Mesothelial cell of epicardium (in vitro differentiated cells): ENCODE data around the gene UMPS. TPM values are rescaled to one million over a fixed set of nuclear protein-coding genes. Genes with fewer than 3 reads are reported as not detected.

Experiments
- DNase-seq, 2 experiments: peaks; one replicate each; pipeline ENCODE4 v3.0.0; 2021; ENCODE audit warnings: low spot score in 2 of 2; ENCODE audit not compliant: unreplicated experiment in 2 of 2
- H3K27ac Mint-ChIP-seq: 2 replicates; pipeline ENCODE4 v1.8.0; 2021; ENCODE audit warnings: mixed read lengths
- H3K27me3 Mint-ChIP-seq: 2 replicates; pipeline ENCODE4 v1.8.0; 2021; ENCODE audit warnings: low read depth, mixed read lengths
- H3K36me3 Mint-ChIP-seq: 2 replicates; pipeline ENCODE4 v1.8.0; 2021; ENCODE audit warnings: mixed read lengths
- H3K4me1 Mint-ChIP-seq: 2 replicates; pipeline ENCODE4 v1.8.0; 2021; ENCODE audit warnings: mixed read lengths
- H3K4me3 Mint-ChIP-seq: 2 replicates; pipeline ENCODE4 v1.8.0; 2021; ENCODE audit warnings: mild to moderate bottlenecking, moderate library complexity, mixed read lengths
- H3K9me3 Mint-ChIP-seq: 2 replicates; pipeline ENCODE4 v1.8.0; 2021; ENCODE audit warnings: mixed read lengths
- total RNA-seq: library from RNA; stranded (reverse); gene quantifications from 3 replicates; pipeline ENCODE4 v1.2.1, GENCODE V29; 2021
- TF ChIP-seq, protein P1 (sequence below): fragments of 200-600 bp; sonication (generic); IDR thresholded peaks from one replicate; pipeline ENCODE4 v1.5.0; 2021; ENCODE audit warnings: antibody characterized with exemption; ENCODE audit not compliant: unreplicated experiment

Gene UMPS
- 35.9 to 40.7 TPM (median 37.3 TPM) in 3 replicates for total RNA-seq

DNA sequence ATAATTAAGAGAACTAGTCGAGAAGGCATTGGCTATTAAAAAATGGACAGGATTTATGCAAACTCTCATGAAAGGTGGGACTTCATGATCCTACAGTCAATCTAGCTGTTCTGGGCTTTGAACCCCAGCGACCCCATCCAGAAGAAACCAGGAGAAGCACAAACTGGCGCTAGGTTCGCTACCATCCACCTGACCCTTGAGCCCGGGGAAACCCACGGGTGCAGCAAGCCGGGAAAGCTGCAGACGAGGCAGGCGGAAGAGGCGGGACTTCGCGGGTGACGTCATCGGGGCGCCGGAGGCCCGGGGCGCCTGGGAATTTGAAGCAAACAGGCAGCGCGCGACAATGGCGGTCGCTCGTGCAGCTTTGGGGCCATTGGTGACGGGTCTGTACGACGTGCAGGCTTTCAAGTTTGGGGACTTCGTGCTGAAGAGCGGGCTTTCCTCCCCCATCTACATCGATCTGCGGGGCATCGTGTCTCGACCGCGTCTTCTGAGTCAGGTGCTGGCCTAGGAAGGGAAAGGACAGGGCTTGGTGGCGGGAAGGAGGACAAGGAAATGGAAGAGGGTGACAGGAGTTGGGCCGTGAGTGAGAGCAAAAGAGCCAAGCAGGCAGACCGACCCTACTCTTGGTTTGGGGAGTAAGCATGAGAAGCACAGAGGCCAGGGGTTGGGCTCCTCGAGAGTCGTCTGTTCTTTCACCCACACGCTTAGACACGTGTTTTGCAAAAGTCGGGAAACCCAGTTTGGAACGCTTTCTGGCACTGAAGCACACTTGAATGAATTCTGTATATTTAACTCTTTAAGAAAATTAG is at the start of gene UMPS:
TSS of gene UMPS (plus strand) at position 324 of the 812 bp plus-strand sequence. CDS start at position 344, 20 bp downstream.
- Mint-ChIP-seq H3K27ac (peak within 1 kb of the TSS; percentile 98), H3K36me3 (peaks cover 2% of the 10 kb centered on the region), H3K9me3 (no peaks in the 10 kb centered on the region), H3K27me3 (peaks cover 7% of the 10 kb centered on the region), H3K4me1 (peaks cover 22% of the 10 kb centered on the region), H3K4me3 (peak within 1 kb of the TSS; percentile 99)
- TF ChIP-seq, protein P1, sequence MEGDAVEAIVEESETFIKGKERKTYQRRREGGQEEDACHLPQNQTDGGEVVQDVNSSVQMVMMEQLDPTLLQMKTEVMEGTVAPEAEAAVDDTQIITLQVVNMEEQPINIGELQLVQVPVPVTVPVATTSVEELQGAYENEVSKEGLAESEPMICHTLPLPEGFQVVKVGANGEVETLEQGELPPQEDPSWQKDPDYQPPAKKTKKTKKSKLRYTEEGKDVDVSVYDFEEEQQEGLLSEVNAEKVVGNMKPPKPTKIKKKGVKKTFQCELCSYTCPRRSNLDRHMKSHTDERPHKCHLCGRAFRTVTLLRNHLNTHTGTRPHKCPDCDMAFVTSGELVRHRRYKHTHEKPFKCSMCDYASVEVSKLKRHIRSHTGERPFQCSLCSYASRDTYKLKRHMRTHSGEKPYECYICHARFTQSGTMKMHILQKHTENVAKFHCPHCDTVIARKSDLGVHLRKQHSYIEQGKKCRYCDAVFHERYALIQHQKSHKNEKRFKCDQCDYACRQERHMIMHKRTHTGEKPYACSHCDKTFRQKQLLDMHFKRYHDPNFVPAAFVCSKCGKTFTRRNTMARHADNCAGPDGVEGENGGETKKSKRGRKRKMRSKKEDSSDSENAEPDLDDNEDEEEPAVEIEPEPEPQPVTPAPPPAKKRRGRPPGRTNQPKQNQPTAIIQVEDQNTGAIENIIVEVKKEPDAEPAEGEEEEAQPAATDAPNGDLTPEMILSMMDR, result no peak
- DNase-seq, result peak; percentile 78 to 91

DNA sequence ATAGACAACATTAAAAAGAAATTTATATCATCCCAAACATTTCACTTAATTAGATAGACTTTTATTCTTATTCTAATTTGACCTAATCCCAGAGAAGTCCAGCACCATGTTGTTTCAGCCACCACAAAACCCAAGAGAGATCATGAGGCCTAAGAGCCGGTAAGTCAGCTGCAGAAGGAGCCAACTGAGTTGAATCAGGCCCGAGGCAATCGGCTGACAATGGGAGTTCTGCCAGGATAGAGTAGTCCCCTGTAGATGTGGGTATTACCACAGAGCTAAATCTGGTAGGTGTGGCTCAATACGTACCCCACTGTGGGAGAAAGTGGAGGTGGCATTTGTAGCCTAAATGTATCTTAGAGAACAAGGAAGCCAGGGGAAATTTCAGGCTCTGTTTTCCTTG is 49.7 kb upstream of the UMPS start:
- TF ChIP-seq, protein P1, result no peak
- H3K36me3 Mint-ChIP-seq, result peaks cover 21% of the 10 kb centered on the region
- no peaks in the 10 kb centered on the region for H3K4me1 Mint-ChIP-seq
- no peaks in the 10 kb centered on the region for H3K27me3 Mint-ChIP-seq
- H3K4me3 Mint-ChIP-seq, result no peak overlapping the region
- DNase-seq, result no peak
- H3K27ac Mint-ChIP-seq, result no peak overlapping the region
- H3K9me3 Mint-ChIP-seq, result no peaks in the 10 kb centered on the region

DNA sequence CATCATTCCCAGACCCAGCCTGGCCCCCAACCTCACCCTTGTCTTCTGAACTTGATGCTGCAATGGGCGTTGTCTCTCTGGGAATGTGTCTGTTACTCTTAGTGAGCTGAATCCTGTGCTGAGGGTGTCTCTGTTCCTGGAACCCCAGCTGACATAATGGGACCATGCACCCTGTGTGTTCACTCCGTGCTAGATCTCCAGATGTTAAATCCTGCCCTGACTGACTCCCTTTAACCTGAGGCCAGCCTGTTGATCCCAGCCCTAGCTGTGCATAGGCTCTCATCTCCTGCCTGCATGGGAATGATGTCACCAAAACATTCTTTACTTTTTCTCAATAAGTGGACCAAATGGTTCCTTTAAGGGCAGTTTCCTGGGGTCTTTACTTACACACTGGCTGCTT is 48.0 kb upstream of the UMPS start:
- Mint-ChIP-seq H3K36me3 (peaks cover 12% of the 10 kb centered on the region), H3K27ac (no peak overlapping the region), H3K27me3 (no peaks in the 10 kb centered on the region)

DNA sequence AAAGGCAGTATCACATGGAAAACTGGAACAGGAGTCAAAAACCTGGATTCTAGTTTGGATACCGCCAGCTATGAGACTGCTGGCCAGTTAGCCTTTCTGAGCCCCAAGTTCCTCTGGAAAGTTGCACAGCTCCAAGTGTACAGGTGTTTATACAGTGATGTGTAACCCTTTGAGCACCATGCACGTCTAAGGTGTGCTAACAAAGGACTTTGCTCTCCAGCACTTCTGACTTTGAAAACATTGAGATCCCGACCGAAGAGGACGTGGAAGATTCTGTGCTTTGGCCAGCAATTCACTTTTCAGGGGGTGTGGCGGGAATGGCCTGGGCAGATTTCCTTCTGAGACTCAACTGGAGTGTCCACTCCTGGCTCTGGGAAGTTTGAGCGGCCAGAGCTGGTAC is 45.8 kb upstream of the UMPS start:
- no peaks in the 10 kb centered on the region for H3K27me3 Mint-ChIP-seq
- H3K4me1 Mint-ChIP-seq, result peaks cover 3% of the 10 kb centered on the region
- no peaks in the 10 kb centered on the region for H3K9me3 Mint-ChIP-seq
- TF ChIP-seq, protein P1, result no peak
- no peak overlapping the region for H3K27ac Mint-ChIP-seq
- peaks cover 5% of the 10 kb centered on the region for H3K36me3 Mint-ChIP-seq
- H3K4me3 Mint-ChIP-seq, result no peak overlapping the region
- no peak for DNase-seq

More for the DNA sequence above, 48.0 kb upstream of the UMPS start:
- H3K9me3 Mint-ChIP-seq, result no peaks in the 10 kb centered on the region
- no peak for DNase-seq
- TF ChIP-seq, protein P1, result no peak
- H3K4me3 Mint-ChIP-seq, result no peak overlapping the region
- no peaks in the 10 kb centered on the region for H3K4me1 Mint-ChIP-seq

DNA sequence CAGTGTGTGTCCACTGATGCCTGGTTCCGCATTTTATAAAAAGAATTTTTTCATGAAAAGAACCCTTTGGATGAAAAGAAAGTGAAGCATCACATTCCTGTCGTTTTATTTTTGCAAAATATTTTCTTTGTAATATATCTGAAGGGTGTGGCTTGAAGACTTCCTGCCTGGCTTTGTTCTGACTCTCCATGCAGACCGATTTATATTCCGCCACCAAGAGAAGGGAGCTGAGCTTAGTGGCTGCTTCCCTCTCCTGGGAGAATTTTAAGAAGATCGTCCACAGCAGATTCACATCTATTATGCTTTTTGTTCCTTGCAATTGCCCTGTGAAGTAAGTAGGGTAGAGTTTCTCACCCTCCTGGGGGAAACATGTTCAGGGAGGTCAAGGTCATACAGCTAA is 45.2 kb upstream of the UMPS start:
- peaks cover 3% of the 10 kb centered on the region for H3K4me1 Mint-ChIP-seq
- no peak overlapping the region for H3K27ac Mint-ChIP-seq

More for the DNA sequence above, 45.2 kb upstream of the UMPS start:
- H3K4me3 Mint-ChIP-seq, result no peak overlapping the region
- TF ChIP-seq, protein P1, result no peak
- H3K9me3 Mint-ChIP-seq, result no peaks in the 10 kb centered on the region
- H3K27me3 Mint-ChIP-seq, result no peaks in the 10 kb centered on the region
- DNase-seq, result no peak
- H3K36me3 Mint-ChIP-seq, result peaks cover 3% of the 10 kb centered on the region
